ENCODE measurements around the gene SFN. TPM values are rescaled to one million over a fixed set of nuclear protein-coding genes. Genes with fewer than 3 reads are reported as not detected.
"Not testable (repeated sequence)": the region's sequence is repeated elsewhere in the genome, so short reads cannot be mapped to it uniquely, and the experiment has no call there.

Gene SFN
- total RNA-seq, 1 experiment from 2014 or later = 23.1 TPM

- DNase-seq (ENCODE audit: extremely low read depth, low read depth) = no peak
Observed at GRCh38 chr1:26861889-26862378, 1.0 kb upstream of the SFN start.

- no peak for DNase-seq (ENCODE audit: extremely low read depth, low read depth)
Observed at GRCh38 chr1:26863685-26864077, 732 bp downstream of the SFN start.

GRCh38 chr1:26864610-26865480 lies 1.9 kb downstream of the SFN start:
- peak; percentile 92 for DNase-seq (ENCODE audit: extremely low read depth, low read depth)

- DNase-seq (ENCODE audit: extremely low read depth, low read depth) = not testable (repeated sequence)
Observed at GRCh38 chr1:26873097-26873496, 10.1 kb downstream of the SFN start.

GRCh38 chr1:26874896-26875295 lies 11.9 kb downstream of the SFN start:
- no peak for DNase-seq (ENCODE audit: extremely low read depth, low read depth)

GRCh38 chr1:26877326-26877725 lies 14.4 kb downstream of the SFN start:
- DNase-seq (ENCODE audit: extremely low read depth, low read depth) = no peak

GRCh38 chr1:26879793-26880192 lies 16.8 kb downstream of the SFN start:
- DNase-seq (ENCODE audit: extremely low read depth, low read depth) = no peak

- DNase-seq (ENCODE audit: extremely low read depth, low read depth) = not testable (repeated sequence)
Observed at GRCh38 chr1:26881611-26882010, 18.7 kb downstream of the SFN start.

GRCh38 chr1:26882696-26883463 lies 19.9 kb downstream of the SFN start:
- no peak for DNase-seq (ENCODE audit: extremely low read depth, low read depth)

GRCh38 chr1:26887125-26887524 lies 24.2 kb downstream of the SFN start:
- DNase-seq (ENCODE audit: extremely low read depth, low read depth) = no peak

- no peak for DNase-seq (ENCODE audit: extremely low read depth, low read depth)
Observed at GRCh38 chr1:26888231-26888630, 25.3 kb downstream of the SFN start.

GRCh38 chr1:26889551-26890466 lies 26.9 kb downstream of the SFN start, which contains the start of gene GPN2:
Gene GPN2 (minus strand): TSS chr1:26890283. CDS start chr1:26890096, 187 bp downstream.
- DNase-seq (ENCODE audit: extremely low read depth, low read depth) = peak; percentile 50

GRCh38 chr1:26890467-26890796 lies 27.5 kb downstream of the SFN start:
- no peak for DNase-seq (ENCODE audit: extremely low read depth, low read depth)

- DNase-seq (ENCODE audit: extremely low read depth, low read depth) = no peak
Observed at GRCh38 chr1:26894263-26894662, 31.3 kb downstream of the SFN start.

- DNase-seq (ENCODE audit: extremely low read depth, low read depth) = no peak
Observed at GRCh38 chr1:26897351-26897750, 34.4 kb downstream of the SFN start.

GRCh38 chr1:26900001-26900814 lies 37.3 kb downstream of the SFN start, which contains the start of gene GPATCH3:
Gene GPATCH3 (minus strand): TSS chr1:26900467. CDS start chr1:26900442, 25 bp downstream.
- DNase-seq (ENCODE audit: extremely low read depth, low read depth) = peak; percentile 87

- DNase-seq (ENCODE audit: extremely low read depth, low read depth) = no peak
Observed at GRCh38 chr1:26900815-26901511, 38.0 kb downstream of the SFN start.

- no peak for DNase-seq (ENCODE audit: extremely low read depth, low read depth)
Observed at GRCh38 chr1:26907071-26907917, 44.3 kb downstream of the SFN start.

Data from NCI-H460 (cell line).